Esophagus (tissue), 2 donors: ENCODE data around the gene IKZF4. TPM values are rescaled to one million over a fixed set of nuclear protein-coding genes. Genes with fewer than 3 reads are reported as not detected.
A peak's percentile ranks its signal among the peaks of the same experiment; 100 is the strongest.

Experiments used
- H3K27ac ChIP-seq, 2 donors: one replicate each; pipeline ENCODE4 v1.5.1; 2013; ENCODE audit warnings: low read depth in 2 of 2, mild to moderate bottlenecking in 2 of 2, inconsistent platforms in 1 of 2, low read length in 1 of 2, moderate library complexity in 1 of 2
- H3K27me3 ChIP-seq, 2 donors: one replicate each; pipeline ENCODE4 v1.6.1; 2013; ENCODE audit warnings: low read length in 2 of 2, control low read depth in 1 of 2, mild to moderate bottlenecking in 1 of 2; ENCODE audit not compliant: insufficient read depth in 2 of 2, control insufficient read depth in 1 of 2
- H3K36me3 ChIP-seq, 2 donors: one replicate each; pipeline ENCODE4 v1.6.1; 2013; ENCODE audit warnings: low read length in 1 of 2; ENCODE audit not compliant: control insufficient read depth in 2 of 2, insufficient read depth in 2 of 2
- H3K4me1 ChIP-seq, 2 donors: one replicate each; pipeline ENCODE4 v1.6.1; 2013; ENCODE audit warnings: low read length in 1 of 2; ENCODE audit not compliant: control insufficient read depth in 2 of 2, insufficient read depth in 2 of 2
- H3K4me3 ChIP-seq, 2 donors: one replicate each; pipeline ENCODE4 v1.5.1; 2013; ENCODE audit warnings: low read length in 2 of 2, mild to moderate bottlenecking in 2 of 2, low read depth in 1 of 2, moderate library complexity in 1 of 2
- H3K9me3 ChIP-seq, 2 donors: one replicate each; pipeline ENCODE4 v1.6.1; 2013; ENCODE audit warnings: mild to moderate bottlenecking in 2 of 2, low read depth in 1 of 2, low read length in 1 of 2, moderate library complexity in 1 of 2; ENCODE audit not compliant: control insufficient read depth in 2 of 2, insufficient read depth in 1 of 2
- WGBS, 2 donors: extraction: QIAGEN DNeasy Blood & Tissue Kit; methylation state at CpG; one replicate each; pipeline ENCODE4 v1.1.7; 2013; 5-methylcytosine and 5-hydroxymethylcytosine counted together
- polyA plus RNA-seq, 2 donors: library from polyadenylated mRNA; stranded (reverse); fragments of 200-250 nt; gene quantifications; one replicate each; pipeline ENCODE4 v1.2.3, GENCODE V29; 2013
- donor health status: healthy with polysubstance abuse.
- donor health status: Bipolar disorder and iron deficiency.

The IKZF4 gene
- polyA plus RNA-seq, 2 donors: 1.5 TPM

DNA sequence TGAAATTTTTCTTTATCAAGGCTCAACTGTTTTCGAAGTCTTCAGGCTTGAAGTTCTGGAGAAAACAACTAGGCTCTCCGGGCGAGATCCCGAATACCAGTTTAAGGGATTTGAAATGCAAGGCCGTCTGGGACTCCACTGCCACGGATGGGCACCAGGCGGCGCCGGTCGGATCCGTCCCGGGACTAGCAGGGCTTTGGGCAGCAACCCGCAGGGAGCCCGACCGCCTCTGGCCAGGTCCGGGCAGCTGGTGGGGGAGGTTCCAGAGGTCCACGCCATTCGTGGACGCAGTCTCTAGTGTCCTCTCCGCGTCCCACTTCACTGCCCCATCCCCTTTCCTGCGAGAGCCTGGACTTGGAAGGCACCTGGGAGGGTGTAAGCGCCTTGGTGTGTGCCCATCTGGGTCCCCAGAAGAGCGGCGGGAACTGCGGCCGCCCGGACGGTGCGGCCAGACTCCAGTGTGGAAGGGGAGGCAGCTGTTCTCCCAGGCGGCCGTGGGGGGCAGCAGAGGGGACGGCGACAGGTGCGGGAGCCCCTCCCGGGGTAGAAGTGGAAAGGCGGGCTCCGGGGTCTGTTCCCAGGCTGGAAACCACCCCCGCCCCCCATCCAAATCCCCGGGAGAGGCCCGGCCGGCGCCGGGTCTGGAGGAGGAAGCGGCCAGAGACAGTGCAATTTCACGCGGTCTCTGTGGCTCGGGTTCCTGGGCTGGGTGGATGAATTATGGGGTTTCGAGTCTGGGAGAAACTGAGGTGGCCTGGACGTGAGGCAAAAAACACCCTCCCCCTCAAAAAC is 58.3 kb downstream of the IKZF4 start:
- Histone ChIP-seq H3K27ac (peak overlapping the region; percentile 96 to 98), H3K9me3 (no peaks in the 10 kb centered on the region)

DNA sequence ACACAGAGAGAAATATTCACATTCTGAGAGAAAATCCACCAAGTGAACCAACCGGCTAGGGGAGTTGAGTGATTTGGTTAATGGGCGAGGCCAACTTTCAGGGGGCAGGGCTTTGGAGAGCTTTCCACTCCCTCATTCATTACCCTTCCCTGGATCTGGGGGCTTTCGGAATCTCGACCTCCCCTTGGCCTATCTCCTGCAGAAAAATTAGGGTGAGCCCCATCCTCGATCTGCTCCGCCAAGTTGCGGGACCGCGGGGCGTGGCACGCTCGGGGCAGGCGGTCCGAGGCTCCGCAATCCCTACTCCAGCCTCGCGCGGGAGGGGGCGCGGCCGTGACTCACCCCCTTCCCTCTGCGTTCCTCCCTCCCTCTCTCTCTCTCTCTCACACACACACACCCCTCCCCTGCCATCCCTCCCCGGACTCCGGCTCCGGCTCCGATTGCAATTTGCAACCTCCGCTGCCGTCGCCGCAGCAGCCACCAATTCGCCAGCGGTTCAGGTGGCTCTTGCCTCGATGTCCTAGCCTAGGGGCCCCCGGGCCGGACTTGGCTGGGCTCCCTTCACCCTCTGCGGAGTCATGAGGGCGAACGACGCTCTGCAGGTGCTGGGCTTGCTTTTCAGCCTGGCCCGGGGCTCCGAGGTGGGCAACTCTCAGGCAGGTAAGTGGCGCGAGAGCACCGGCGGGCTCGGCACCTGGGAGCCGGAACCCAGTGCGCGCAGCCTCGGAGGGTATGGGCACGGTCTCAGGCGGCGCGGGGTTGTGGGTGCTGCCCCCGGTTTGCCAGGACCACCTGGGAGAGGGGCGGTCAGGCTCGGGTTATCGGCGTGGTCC is 59.1 kb downstream of the IKZF4 start, which contains the start of gene ERBB3:
Gene ERBB3 (plus strand): TSS at position 443 of the 833 bp plus-strand sequence. CDS start 136 bp downstream, at position 579.
- peak within 1 kb of the TSS; percentile 96 to 98 for H3K27ac ChIP-seq
- H3K36me3 ChIP-seq: peaks cover 0 to 2% of the 10 kb centered on the region in 2 donors
- 0 to 1% methylated on average over 54 to 59 of the region's 59 CpGs for WGBS, 2 donors
- H3K27me3 ChIP-seq: no peaks in the 10 kb centered on the region
- H3K4me1 ChIP-seq: peaks cover under 1 to 8% of the 10 kb centered on the region in 2 donors
- H3K4me3 ChIP-seq: peak within 1 kb of the TSS; percentile 63 to 78
- H3K9me3 ChIP-seq: no peaks in the 10 kb centered on the region

More for the DNA sequence above, 58.3 kb downstream of the IKZF4 start:
- 2 to 3% methylated on average over 49 to 50 of the region's 50 CpGs for WGBS, 2 donors
- H3K27me3 ChIP-seq: no peaks in the 10 kb centered on the region
- peaks cover 0 to 8% of the 10 kb centered on the region in 2 donors for H3K4me1 ChIP-seq
- H3K4me3 ChIP-seq: peak overlapping the region; percentile 63 to 78
- H3K36me3 ChIP-seq: no peaks in the 10 kb centered on the region

DNA sequence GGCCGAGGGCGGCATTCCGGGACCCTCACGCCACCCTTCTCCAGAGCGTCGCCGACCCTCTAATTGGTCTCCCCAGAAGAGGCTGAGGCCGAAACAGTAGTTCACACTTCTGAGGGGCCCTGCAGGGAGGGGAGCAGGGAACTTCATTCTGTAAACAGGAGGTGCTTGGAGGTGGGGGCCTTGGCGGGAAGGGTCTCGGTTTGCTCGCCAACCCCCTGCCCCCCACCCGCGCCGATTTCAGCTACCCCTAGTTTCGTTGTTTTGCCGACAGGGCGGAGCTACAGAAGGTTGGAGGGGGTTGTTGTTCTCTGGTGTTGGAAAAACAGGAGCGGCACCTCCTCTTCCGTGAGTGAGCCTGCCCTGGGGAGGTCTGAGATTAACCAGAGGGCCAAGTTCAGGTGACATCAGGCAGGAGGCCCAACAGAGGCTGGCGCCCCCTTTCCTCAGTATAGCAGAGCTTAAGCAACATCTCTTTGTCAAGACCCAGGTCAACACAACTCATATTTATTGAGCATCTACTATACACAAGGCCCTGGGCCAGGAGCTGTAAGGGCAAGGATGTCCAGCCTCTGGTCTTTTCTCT is 59.8 kb downstream of the IKZF4 start:
- 11 to 18% methylated on average over 20 of the region's 20 CpGs for WGBS, 2 donors
- peaks cover 3 to 4% of the 10 kb centered on the region in 2 donors for H3K36me3 ChIP-seq
- H3K4me3 ChIP-seq: peak overlapping the region; percentile 63 to 78
- no peaks in the 10 kb centered on the region for H3K9me3 ChIP-seq
- H3K27me3 ChIP-seq: no peaks in the 10 kb centered on the region
- H3K27ac ChIP-seq: peak overlapping the region; percentile 96 to 98
- H3K4me1 ChIP-seq: peaks cover 3 to 11% of the 10 kb centered on the region in 2 donors

DNA sequence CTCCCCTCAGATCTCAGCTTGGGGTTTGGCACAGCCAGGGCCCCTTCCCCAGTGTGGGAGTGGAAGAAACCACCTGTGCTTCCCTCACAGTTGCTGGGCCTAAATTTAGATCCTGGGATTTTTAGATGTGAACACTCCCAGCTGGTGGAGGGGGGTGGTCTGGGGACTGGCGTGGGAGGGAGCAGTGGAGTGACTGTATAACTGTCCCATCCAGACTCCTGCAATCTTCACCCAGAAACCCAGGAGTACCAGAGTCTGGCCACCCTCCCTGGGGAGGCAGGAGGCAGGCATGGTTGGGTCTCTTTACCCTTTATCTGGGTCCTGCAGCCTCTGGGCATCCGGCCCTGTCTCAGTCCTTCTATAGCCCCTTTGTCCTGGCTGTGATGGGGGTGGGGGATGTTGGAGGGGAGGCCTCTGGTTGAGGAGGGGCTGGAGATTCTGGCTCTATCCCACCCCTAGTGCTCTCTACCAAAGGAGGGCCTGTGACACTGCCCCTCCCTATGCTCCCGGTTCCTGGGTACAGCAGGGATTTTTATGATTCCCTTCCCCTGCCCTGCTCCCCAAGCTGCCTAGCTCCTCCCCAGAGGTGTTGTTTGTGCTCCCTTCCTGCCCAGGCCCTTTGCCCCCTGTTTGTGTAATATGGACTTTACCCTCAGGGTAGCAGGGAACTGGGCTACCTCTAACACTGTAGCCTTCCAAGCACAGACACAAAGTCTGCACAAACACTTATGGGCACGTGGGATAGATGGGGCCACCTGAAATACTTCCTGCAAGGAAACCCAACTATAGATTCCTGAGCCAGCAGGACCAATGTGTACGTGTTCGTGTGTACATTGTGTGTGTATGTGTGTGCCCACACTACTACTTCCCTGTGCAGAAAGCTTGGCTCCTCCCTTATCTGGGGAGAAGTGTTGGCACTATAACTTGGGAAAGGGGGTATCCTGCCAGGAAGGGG is 60.8 kb downstream of the IKZF4 start:
- Histone ChIP-seq H3K9me3 (no peaks in the 10 kb centered on the region), H3K27ac (peak overlapping the region; percentile 43 to 98), H3K36me3 (peaks cover 6 to 7% of the 10 kb centered on the region in 2 donors), H3K4me3 (peak overlapping the region; percentile 63 to 78), H3K27me3 (no peaks in the 10 kb centered on the region), H3K4me1 (peaks cover 6 to 11% of the 10 kb centered on the region in 2 donors)
- 32 to 40% methylated on average over 5 to 6 of the region's 6 CpGs for WGBS, 2 donors

DNA sequence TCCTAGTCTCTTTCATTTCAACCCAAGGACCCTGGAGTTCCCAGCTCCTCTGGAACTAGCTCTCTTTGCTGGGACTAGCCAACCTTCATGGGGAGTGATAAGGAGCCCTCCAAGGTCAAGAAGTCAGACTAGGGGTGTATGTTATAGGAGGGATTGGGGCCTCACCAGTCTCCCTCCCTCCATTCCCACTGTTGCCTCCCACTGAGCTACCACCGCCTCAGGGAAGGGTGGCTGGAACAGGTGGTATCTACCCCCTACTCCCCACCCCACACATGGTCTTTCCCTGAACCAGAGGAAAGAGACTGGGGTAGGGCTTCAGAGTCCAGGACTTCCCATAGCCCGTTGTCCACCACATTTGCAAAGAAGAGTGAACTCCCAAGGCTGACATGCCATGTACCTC is 61.5 kb downstream of the IKZF4 start:
- no peaks in the 10 kb centered on the region for H3K27me3 ChIP-seq
- H3K4me1 ChIP-seq: peaks cover 6 to 11% of the 10 kb centered on the region in 2 donors
- H3K4me3 ChIP-seq: peak overlapping the region; percentile 63 to 78
- H3K27ac ChIP-seq: peak overlapping the region in 1 of 2 donors; percentile 98
- H3K36me3 ChIP-seq: peaks cover 6 to 7% of the 10 kb centered on the region in 2 donors
- H3K9me3 ChIP-seq: no peaks in the 10 kb centered on the region
- WGBS, 2 donors: 45 to 86% methylated on average over 2 of the region's 2 CpGs

DNA sequence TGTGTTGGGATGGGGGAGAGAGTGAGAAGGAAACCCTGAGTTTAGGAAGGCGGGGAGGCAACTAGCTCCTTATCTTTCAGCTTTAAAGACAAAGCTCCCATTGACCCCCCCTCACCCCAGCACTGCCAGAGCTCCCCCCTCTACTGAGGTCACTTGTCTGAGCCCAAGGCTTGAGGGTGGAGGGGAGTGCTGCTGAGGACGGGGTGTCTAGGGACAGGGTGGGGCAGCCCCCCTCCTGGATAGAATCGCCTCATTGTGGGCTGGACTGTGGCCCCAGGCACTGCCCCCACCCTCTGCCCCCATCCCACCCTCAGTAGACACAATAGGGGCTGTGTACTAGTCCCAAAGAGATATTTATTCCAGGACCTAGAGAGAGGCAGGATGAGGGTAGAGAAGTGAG is 62.1 kb downstream of the IKZF4 start:
- Histone ChIP-seq H3K4me1 (peaks cover 6 to 11% of the 10 kb centered on the region in 2 donors), H3K36me3 (peaks cover 7 to 8% of the 10 kb centered on the region in 2 donors), H3K27me3 (no peaks in the 10 kb centered on the region), H3K4me3 (no peak overlapping the region), H3K9me3 (no peaks in the 10 kb centered on the region), H3K27ac (no peak overlapping the region)
- WGBS, 2 donors: 65 to 68% methylated on average over 3 of the region's 3 CpGs

DNA sequence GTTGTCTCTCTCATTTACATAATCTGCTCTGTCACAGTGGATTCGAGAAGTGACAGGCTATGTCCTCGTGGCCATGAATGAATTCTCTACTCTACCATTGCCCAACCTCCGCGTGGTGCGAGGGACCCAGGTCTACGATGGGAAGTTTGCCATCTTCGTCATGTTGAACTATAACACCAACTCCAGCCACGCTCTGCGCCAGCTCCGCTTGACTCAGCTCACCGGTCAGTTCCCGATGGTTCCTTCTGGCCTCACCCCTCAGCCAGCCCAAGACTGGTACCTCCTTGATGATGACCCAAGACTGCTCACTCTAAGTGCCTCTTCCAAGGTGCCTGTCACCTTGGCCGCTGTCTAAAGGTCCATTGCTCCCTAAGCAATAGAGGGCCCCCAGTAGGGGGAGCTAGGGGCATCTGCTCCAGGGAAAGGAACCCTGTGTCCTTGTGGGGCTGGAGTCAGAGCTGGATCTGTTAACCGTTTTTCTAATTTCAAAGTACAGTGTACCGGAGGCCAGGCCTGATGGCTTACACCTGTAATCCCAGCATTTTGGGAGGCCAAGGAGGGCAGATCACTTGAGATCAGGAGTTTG is 64.2 kb downstream of the IKZF4 start:
- Histone ChIP-seq H3K27me3 (no peaks in the 10 kb centered on the region), H3K4me3 (no peak overlapping the region), H3K36me3 (peaks cover 7 to 8% of the 10 kb centered on the region in 2 donors), H3K4me1 (peaks cover 6 to 11% of the 10 kb centered on the region in 2 donors), H3K9me3 (no peaks in the 10 kb centered on the region), H3K27ac (peak overlapping the region in 1 of 2 donors; percentile 17)
- WGBS, 2 donors: 85 to 89% methylated on average over 15 of the region's 15 CpGs

DNA sequence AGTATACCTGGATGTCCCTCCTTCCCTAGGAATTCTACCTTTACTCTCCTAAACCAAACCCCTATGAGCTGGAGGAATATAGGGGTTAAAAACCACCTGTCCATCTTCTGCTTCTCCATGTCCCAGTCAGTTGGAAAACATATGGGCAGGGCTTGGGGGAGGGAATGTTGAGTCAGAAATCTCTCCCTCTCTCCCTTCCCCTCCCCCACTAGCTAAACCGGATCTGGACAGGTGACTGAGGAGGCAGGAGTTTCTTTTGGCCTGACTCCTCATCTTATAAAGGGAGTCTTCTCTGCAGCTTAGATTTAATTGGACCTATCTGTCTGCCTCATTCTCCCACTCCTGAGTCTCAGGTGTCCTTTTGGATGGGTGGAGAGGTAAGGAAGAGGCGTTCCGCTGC is 65.3 kb downstream of the IKZF4 start:
- WGBS, 2 donors: 73 to 75% methylated on average over 3 of the region's 3 CpGs
- Histone ChIP-seq H3K9me3 (no peaks in the 10 kb centered on the region), H3K27ac (peak overlapping the region; percentile 70 to 85), H3K27me3 (no peaks in the 10 kb centered on the region), H3K4me1 (peaks cover 6 to 7% of the 10 kb centered on the region in 2 donors), H3K36me3 (peaks cover 7 to 8% of the 10 kb centered on the region in 2 donors), H3K4me3 (no peak overlapping the region)
